KOPT-K1 (cell line): ENCODE measurements around the gene IL36G.
A peak's percentile ranks its signal among the peaks of the same experiment; 100 is the strongest.

ENCODE experiments used
- H3K27ac ChIP-seq: fragments of 200-600 bp; sonication (generic); 2 replicates; pipeline ENCODE4 v1.5.1; 2016; ENCODE audit warnings: antibody characterized with exemption, mild to moderate bottlenecking, low read depth, low read length; ENCODE audit not compliant: poor library complexity, severe bottlenecking
- H3K36me3 ChIP-seq: fragments of 200-600 bp; sonication (generic); 2 replicates; pipeline ENCODE4 v1.5.1; 2017; ENCODE audit warnings: antibody characterized with exemption, mild to moderate bottlenecking, low read length, moderate library complexity; ENCODE audit not compliant: insufficient read depth
- H3K9me3 ChIP-seq: fragments of 200-600 bp; sonication (generic); 2 replicates; pipeline ENCODE4 v1.5.1; 2017; ENCODE audit warnings: antibody characterized with exemption, low read length, mild to moderate bottlenecking; ENCODE audit not compliant: insufficient read depth, poor library complexity, severe bottlenecking

The IL36G gene

GRCh38 chr2:112996635-112997034 lies 18.8 kb downstream of the IL36G start:
- H3K36me3 ChIP-seq, result no peaks in the 10 kb centered on the region
- H3K27ac ChIP-seq, result peak overlapping the region; percentile 63
- peaks cover 28% of the 10 kb centered on the region for H3K9me3 ChIP-seq

GRCh38 chr2:112997151-112997550 lies 19.3 kb downstream of the IL36G start:
- Histone ChIP-seq H3K36me3 (no peaks in the 10 kb centered on the region), H3K9me3 (peaks cover 24% of the 10 kb centered on the region), H3K27ac (peak overlapping the region; percentile 63)

GRCh38 chr2:113000436-113000835 lies 22.6 kb downstream of the IL36G start:
- no peak overlapping the region for H3K27ac ChIP-seq
- peaks cover 22% of the 10 kb centered on the region for H3K9me3 ChIP-seq
- H3K36me3 ChIP-seq, result no peaks in the 10 kb centered on the region

GRCh38 chr2:113002677-113003076 lies 24.9 kb downstream of the IL36G start:
- Histone ChIP-seq H3K36me3 (no peaks in the 10 kb centered on the region), H3K27ac (no peak overlapping the region), H3K9me3 (peaks cover 22% of the 10 kb centered on the region)

GRCh38 chr2:113005030-113005509 lies 27.3 kb downstream of the IL36G start, which contains the start of gene IL36A:
IL36A (plus strand) TSS chr2:113005459; CDS start chr2:113005872, 413 bp downstream.
- Histone ChIP-seq H3K36me3 (no peaks in the 10 kb centered on the region), H3K9me3 (peaks cover 15% of the 10 kb centered on the region), H3K27ac (no peak within 1 kb of the TSS)

- Histone ChIP-seq H3K36me3 (no peaks in the 10 kb centered on the region), H3K9me3 (no peaks in the 10 kb centered on the region), H3K27ac (no peak overlapping the region)
Observed at GRCh38 chr2:113007250-113007649, 29.4 kb downstream of the IL36G start.

- no peaks in the 10 kb centered on the region for H3K36me3 ChIP-seq
- no peaks in the 10 kb centered on the region for H3K9me3 ChIP-seq
- no peak overlapping the region for H3K27ac ChIP-seq
Observed at GRCh38 chr2:113009622-113010021, 31.8 kb downstream of the IL36G start.

- H3K36me3 ChIP-seq, result no peaks in the 10 kb centered on the region
- H3K9me3 ChIP-seq, result no peaks in the 10 kb centered on the region
- no peak overlapping the region for H3K27ac ChIP-seq
Observed at GRCh38 chr2:113010088-113010487, 32.3 kb downstream of the IL36G start.

- H3K27ac ChIP-seq, result no peak overlapping the region
- no peaks in the 10 kb centered on the region for H3K9me3 ChIP-seq
- no peaks in the 10 kb centered on the region for H3K36me3 ChIP-seq
Observed at GRCh38 chr2:113011108-113011507, 33.3 kb downstream of the IL36G start.

- Histone ChIP-seq H3K9me3 (no peaks in the 10 kb centered on the region), H3K36me3 (no peaks in the 10 kb centered on the region), H3K27ac (no peak overlapping the region)
Observed at GRCh38 chr2:113012436-113013335, 34.9 kb downstream of the IL36G start.

- H3K27ac ChIP-seq, result no peak overlapping the region
- no peaks in the 10 kb centered on the region for H3K9me3 ChIP-seq
Observed at GRCh38 chr2:113013336-113013661, 35.5 kb downstream of the IL36G start.

GRCh38 chr2:113014067-113014466 lies 36.3 kb downstream of the IL36G start:
- Histone ChIP-seq H3K9me3 (peaks cover 5% of the 10 kb centered on the region), H3K27ac (no peak overlapping the region), H3K36me3 (no peaks in the 10 kb centered on the region)

More at GRCh38 chr2:113013336-113013661, 35.5 kb downstream of the IL36G start:
- H3K36me3 ChIP-seq, result no peaks in the 10 kb centered on the region

- peaks cover 12% of the 10 kb centered on the region for H3K9me3 ChIP-seq
- H3K36me3 ChIP-seq, result no peaks in the 10 kb centered on the region
- no peak overlapping the region for H3K27ac ChIP-seq
Observed at GRCh38 chr2:113015042-113015441, 37.2 kb downstream of the IL36G start.

- peaks cover 12% of the 10 kb centered on the region for H3K9me3 ChIP-seq
- no peaks in the 10 kb centered on the region for H3K36me3 ChIP-seq
- no peak overlapping the region for H3K27ac ChIP-seq
Observed at GRCh38 chr2:113015655-113016054, 37.8 kb downstream of the IL36G start.

- no peak overlapping the region for H3K27ac ChIP-seq
- no peaks in the 10 kb centered on the region for H3K36me3 ChIP-seq
- H3K9me3 ChIP-seq, result peaks cover 12% of the 10 kb centered on the region
Observed at GRCh38 chr2:113018509-113018908, 40.7 kb downstream of the IL36G start.

- no peak overlapping the region for H3K27ac ChIP-seq
- no peaks in the 10 kb centered on the region for H3K36me3 ChIP-seq
- H3K9me3 ChIP-seq, result peaks cover 12% of the 10 kb centered on the region
Observed at GRCh38 chr2:113021312-113021711, 43.5 kb downstream of the IL36G start.
